GM23338 (cell line): ENCODE measurements around the gene PKIB. TPM values are rescaled to one million over a fixed set of nuclear protein-coding genes. Genes with fewer than 3 reads are reported as not detected.

ENCODE experiments used
- ATAC-seq: fragments of 200-7000 bp; cut with Tn5 transposase; 3 replicates; pipeline ENCODE4 v1.9.1; 2020
- DNase-seq: peaks from one replicate; pipeline ENCODE4 v3.0.0-alpha.2; 2015; ENCODE audit warnings: low spot score
- H2AFZ ChIP-seq: fragments of 200-600 bp; sonication (generic); 2 replicates; pipeline ENCODE4 v1.8.0; 2016; ENCODE audit warnings: antibody characterized with exemption, mild to moderate bottlenecking, moderate library complexity
- H3F3A ChIP-seq: fragments of 200-600 bp; sonication (generic); replicated peaks from 2 replicates; pipeline ENCODE4 v1.8.0; 2017; ENCODE audit warnings: antibody characterized with exemption, mixed run types, low read depth
- H3K27ac ChIP-seq: fragments of 200-600 bp; sonication (generic); 2 replicates; pipeline ENCODE4 v1.6.1; 2016; ENCODE audit warnings: low read depth
- H3K27me3 ChIP-seq: fragments of 200-600 bp; sonication (generic); 2 replicates; pipeline ENCODE4 v1.8.0; 2016; ENCODE audit warnings: mild to moderate bottlenecking, mixed run types, moderate library complexity; ENCODE audit not compliant: insufficient read depth
- H3K36me3 ChIP-seq: fragments of 200-600 bp; sonication (generic); 2 replicates; pipeline ENCODE4 v1.8.0; 2016; ENCODE audit warnings: mild to moderate bottlenecking; ENCODE audit not compliant: insufficient read depth
- H3K4me1 ChIP-seq: fragments of 200-600 bp; sonication (generic); 2 replicates; pipeline ENCODE4 v1.8.0; 2016; ENCODE audit warnings: mild to moderate bottlenecking, moderate library complexity; ENCODE audit not compliant: insufficient read depth
- H3K4me2 ChIP-seq: fragments of 200-600 bp; sonication (generic); 2 replicates; pipeline ENCODE4 v1.7.1; 2017; ENCODE audit warnings: mixed run types
- H3K4me3 ChIP-seq: fragments of 200-600 bp; sonication (generic); 2 replicates; pipeline ENCODE4 v1.6.1; 2016; ENCODE audit warnings: mixed run types
- H3K79me2 ChIP-seq: fragments of 200-600 bp; sonication (generic); replicated peaks from 2 replicates; pipeline ENCODE4 v1.8.0; 2017; ENCODE audit warnings: mild to moderate bottlenecking; ENCODE audit not compliant: insufficient read depth
- H3K9me2 ChIP-seq: fragments of 200-600 bp; sonication (generic); 2 replicates; pipeline ENCODE4 v1.8.0; 2017; ENCODE audit not compliant: insufficient read depth
- H4K20me1 ChIP-seq: fragments of 200-600 bp; sonication (generic); replicated peaks from 2 replicates; pipeline ENCODE4 v1.8.0; 2017; ENCODE audit warnings: mild to moderate bottlenecking; ENCODE audit not compliant: insufficient read depth
- H3K27ac Mint-ChIP-seq: 2 replicates; pipeline ENCODE4 v1.8.0; 2020; ENCODE audit warnings: inconsistent platforms, mild to moderate bottlenecking, moderate library complexity, mixed read lengths
- H3K27me3 Mint-ChIP-seq: 3 replicates; pipeline ENCODE4 v1.8.0; 2022; ENCODE audit warnings: low read depth, mild to moderate bottlenecking, moderate library complexity, mixed read lengths, inconsistent platforms; ENCODE audit not compliant: insufficient read depth, poor library complexity
- H3K36me3 Mint-ChIP-seq: 3 replicates; pipeline ENCODE4 v1.8.0; 2021; ENCODE audit warnings: low read depth, mild to moderate bottlenecking, inconsistent platforms, moderate library complexity, mixed read lengths
- H3K4me1 Mint-ChIP-seq: 3 replicates; pipeline ENCODE4 v1.8.0; 2020; ENCODE audit warnings: mild to moderate bottlenecking, inconsistent platforms, mixed read lengths
- H3K4me3 Mint-ChIP-seq: 3 replicates; pipeline ENCODE4 v1.8.0; 2021; ENCODE audit warnings: moderate library complexity, mild to moderate bottlenecking, inconsistent platforms, mixed read lengths
- H3K9me3 Mint-ChIP-seq: 3 replicates; pipeline ENCODE4 v1.8.0; 2020; ENCODE audit warnings: moderate library complexity, mild to moderate bottlenecking, inconsistent platforms, mixed read lengths
- CREB1 ChIP-seq: fragments of 250-450 bp; sonication (Bioruptor Pico); IDR thresholded peaks from 2 replicates; pipeline ENCODE4 v1.5.0; 2020; ENCODE audit warnings: low read depth, mild to moderate bottlenecking, moderate library complexity
- EZH2 ChIP-seq: fragments of 200-600 bp; sonication (generic); IDR thresholded peaks from one replicate; pipeline ENCODE4 v1.8.0; 2017; ENCODE audit warnings: antibody characterized with exemption, mild to moderate bottlenecking, low read depth; ENCODE audit not compliant: unreplicated experiment
- EZH2phosphoT487 ChIP-seq: fragments of 200-600 bp; sonication (generic); IDR thresholded peaks from one replicate; pipeline ENCODE4 v1.8.1; 2018; ENCODE audit warnings: antibody characterized with exemption; ENCODE audit not compliant: unreplicated experiment
- JUNB ChIP-seq: IDR thresholded peaks from one replicate; pipeline ENCODE4 v1.6.1; 2016; ENCODE audit warnings: antibody characterized with exemption; ENCODE audit not compliant: unreplicated experiment
- NANOG ChIP-seq: IDR thresholded peaks from 2 replicates; pipeline ENCODE4 v1.6.1; 2016; ENCODE audit warnings: antibody characterized with exemption, borderline replicate concordance
- POLR2AphosphoS5 ChIP-seq: IDR thresholded peaks from 2 replicates; pipeline ENCODE4 v1.6.1; 2016; ENCODE audit warnings: antibody characterized with exemption, low read depth
- STAT1 ChIP-seq: IDR thresholded peaks from one replicate; pipeline ENCODE4 v1.6.1; 2016; ENCODE audit warnings: antibody characterized with exemption; ENCODE audit not compliant: unreplicated experiment
- ZNF114 ChIP-seq: fragments of 250-450 bp; sonication (Bioruptor Pico); IDR thresholded peaks from 2 replicates; pipeline ENCODE4 v1.5.0; 2020; ENCODE audit warnings: mild to moderate bottlenecking, moderate library complexity
- ZNF331 ChIP-seq: fragments of 250-450 bp; sonication (Bioruptor Pico); IDR thresholded peaks from 2 replicates; pipeline ENCODE4 v1.5.0; 2020; ENCODE audit warnings: low read depth, mild to moderate bottlenecking, moderate library complexity
- polyA plus RNA-seq: library from polyadenylated mRNA; unstranded; fragments of >200 nt; fragmentation: Nextera tagmentation; extraction: Ambion mirVana; gene quantifications from 2 replicates; pipeline ENCODE4 v1.2.1, GENCODE V29; 2016
- total RNA-seq: library from RNA; depleted of rRNA; stranded (reverse); fragments of >200 nt; shearing (Covaris generic); gene quantifications from 2 replicates; pipeline ENCODE4 v1.2.3, GENCODE V29; 2014
- TF ChIP-seq, protein P1 (sequence below): fragments of 250-450 bp; sonication (Bioruptor Pico); IDR thresholded peaks from 2 replicates; pipeline ENCODE4 v1.5.0; 2020; ENCODE audit warnings: mild to moderate bottlenecking, moderate library complexity
- TF ChIP-seq, protein P2 (sequence below): IDR thresholded peaks from one replicate; pipeline ENCODE4 v1.6.1; 2018; ENCODE audit warnings: antibody characterized with exemption; ENCODE audit not compliant: unreplicated experiment
- TF ChIP-seq, protein P3 (sequence below): IDR thresholded peaks from 2 replicates; pipeline ENCODE4 v1.6.1; 2016; ENCODE audit warnings: antibody characterized with exemption
- TF ChIP-seq, protein P4 (sequence below), 2 experiments: fragments of 200-600 bp in 1 of 2; sonication (generic) in 1 of 2; conservative IDR thresholded peaks; 2 replicates each; pipeline versions ENCODE4 v1.5.1 to v1.6.1; 2016 to 2017; ENCODE audit warnings: antibody characterized with exemption in 2 of 2, low read depth in 2 of 2, mild to moderate bottlenecking in 2 of 2, moderate library complexity in 1 of 2

The PKIB gene
- total and polyA plus RNA-seq, 2 experiments from 2014 or later = 125 to 170 TPM

DNA sequence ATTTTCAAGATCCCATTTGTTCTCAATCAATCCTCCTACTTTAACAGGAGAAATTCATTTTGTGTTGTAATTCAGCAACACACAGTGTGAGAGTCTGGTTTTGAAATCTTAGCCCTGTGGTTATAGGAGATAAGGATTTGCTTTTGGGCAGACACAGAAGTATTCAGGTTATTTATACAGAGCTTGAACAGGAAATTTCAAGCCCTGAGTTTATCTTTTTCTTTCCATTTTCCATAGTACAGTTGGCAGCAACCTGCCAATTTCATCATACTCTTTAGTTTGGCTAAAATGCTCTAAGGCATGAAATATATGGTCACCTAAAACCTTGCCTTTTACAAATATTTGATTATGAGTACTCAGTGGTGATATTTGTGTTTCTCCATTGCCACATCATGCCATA, 41.4 kb downstream of the PKIB start:
- peaks cover 7% of the 10 kb centered on the region; the same call in 1 of the 2 replicates for H4K20me1 ChIP-seq
- H3K9me3 Mint-ChIP-seq = no peaks in the 10 kb centered on the region
- no peak overlapping the region for H3K27ac Mint-ChIP-seq
- ATAC-seq (no peak), DNase-seq (no peak)
- H3K27me3 Mint-ChIP-seq = no peaks in the 10 kb centered on the region
- H3K4me1 ChIP-seq = no peaks in the 10 kb centered on the region
- peaks cover 4% of the 10 kb centered on the region; the same call in 1 of the 2 replicates for H3K9me2 ChIP-seq
- no peaks in the 10 kb centered on the region for H3K27me3 ChIP-seq
- H2AFZ ChIP-seq = no peak overlapping the region
- no peaks in the 10 kb centered on the region for H3K36me3 ChIP-seq
- H3K4me2 ChIP-seq = no peak overlapping the region
- peaks cover 16% of the 10 kb centered on the region; the same call in 2 of the 3 replicates for H3K4me1 Mint-ChIP-seq
- no peaks in the 10 kb centered on the region for H3K79me2 ChIP-seq
- H3F3A ChIP-seq = no peaks in the 10 kb centered on the region
- no peak overlapping the region for H3K4me3 ChIP-seq
- TF ChIP-seq EZH2phosphoT487 = no peak
- TF ChIP-seq POLR2AphosphoS5 = no peak
- no peak for TF ChIP-seq NANOG
- TF ChIP-seq CREB1 (CRISPR knock-in tag) = no peak
- TF ChIP-seq, protein P1, sequence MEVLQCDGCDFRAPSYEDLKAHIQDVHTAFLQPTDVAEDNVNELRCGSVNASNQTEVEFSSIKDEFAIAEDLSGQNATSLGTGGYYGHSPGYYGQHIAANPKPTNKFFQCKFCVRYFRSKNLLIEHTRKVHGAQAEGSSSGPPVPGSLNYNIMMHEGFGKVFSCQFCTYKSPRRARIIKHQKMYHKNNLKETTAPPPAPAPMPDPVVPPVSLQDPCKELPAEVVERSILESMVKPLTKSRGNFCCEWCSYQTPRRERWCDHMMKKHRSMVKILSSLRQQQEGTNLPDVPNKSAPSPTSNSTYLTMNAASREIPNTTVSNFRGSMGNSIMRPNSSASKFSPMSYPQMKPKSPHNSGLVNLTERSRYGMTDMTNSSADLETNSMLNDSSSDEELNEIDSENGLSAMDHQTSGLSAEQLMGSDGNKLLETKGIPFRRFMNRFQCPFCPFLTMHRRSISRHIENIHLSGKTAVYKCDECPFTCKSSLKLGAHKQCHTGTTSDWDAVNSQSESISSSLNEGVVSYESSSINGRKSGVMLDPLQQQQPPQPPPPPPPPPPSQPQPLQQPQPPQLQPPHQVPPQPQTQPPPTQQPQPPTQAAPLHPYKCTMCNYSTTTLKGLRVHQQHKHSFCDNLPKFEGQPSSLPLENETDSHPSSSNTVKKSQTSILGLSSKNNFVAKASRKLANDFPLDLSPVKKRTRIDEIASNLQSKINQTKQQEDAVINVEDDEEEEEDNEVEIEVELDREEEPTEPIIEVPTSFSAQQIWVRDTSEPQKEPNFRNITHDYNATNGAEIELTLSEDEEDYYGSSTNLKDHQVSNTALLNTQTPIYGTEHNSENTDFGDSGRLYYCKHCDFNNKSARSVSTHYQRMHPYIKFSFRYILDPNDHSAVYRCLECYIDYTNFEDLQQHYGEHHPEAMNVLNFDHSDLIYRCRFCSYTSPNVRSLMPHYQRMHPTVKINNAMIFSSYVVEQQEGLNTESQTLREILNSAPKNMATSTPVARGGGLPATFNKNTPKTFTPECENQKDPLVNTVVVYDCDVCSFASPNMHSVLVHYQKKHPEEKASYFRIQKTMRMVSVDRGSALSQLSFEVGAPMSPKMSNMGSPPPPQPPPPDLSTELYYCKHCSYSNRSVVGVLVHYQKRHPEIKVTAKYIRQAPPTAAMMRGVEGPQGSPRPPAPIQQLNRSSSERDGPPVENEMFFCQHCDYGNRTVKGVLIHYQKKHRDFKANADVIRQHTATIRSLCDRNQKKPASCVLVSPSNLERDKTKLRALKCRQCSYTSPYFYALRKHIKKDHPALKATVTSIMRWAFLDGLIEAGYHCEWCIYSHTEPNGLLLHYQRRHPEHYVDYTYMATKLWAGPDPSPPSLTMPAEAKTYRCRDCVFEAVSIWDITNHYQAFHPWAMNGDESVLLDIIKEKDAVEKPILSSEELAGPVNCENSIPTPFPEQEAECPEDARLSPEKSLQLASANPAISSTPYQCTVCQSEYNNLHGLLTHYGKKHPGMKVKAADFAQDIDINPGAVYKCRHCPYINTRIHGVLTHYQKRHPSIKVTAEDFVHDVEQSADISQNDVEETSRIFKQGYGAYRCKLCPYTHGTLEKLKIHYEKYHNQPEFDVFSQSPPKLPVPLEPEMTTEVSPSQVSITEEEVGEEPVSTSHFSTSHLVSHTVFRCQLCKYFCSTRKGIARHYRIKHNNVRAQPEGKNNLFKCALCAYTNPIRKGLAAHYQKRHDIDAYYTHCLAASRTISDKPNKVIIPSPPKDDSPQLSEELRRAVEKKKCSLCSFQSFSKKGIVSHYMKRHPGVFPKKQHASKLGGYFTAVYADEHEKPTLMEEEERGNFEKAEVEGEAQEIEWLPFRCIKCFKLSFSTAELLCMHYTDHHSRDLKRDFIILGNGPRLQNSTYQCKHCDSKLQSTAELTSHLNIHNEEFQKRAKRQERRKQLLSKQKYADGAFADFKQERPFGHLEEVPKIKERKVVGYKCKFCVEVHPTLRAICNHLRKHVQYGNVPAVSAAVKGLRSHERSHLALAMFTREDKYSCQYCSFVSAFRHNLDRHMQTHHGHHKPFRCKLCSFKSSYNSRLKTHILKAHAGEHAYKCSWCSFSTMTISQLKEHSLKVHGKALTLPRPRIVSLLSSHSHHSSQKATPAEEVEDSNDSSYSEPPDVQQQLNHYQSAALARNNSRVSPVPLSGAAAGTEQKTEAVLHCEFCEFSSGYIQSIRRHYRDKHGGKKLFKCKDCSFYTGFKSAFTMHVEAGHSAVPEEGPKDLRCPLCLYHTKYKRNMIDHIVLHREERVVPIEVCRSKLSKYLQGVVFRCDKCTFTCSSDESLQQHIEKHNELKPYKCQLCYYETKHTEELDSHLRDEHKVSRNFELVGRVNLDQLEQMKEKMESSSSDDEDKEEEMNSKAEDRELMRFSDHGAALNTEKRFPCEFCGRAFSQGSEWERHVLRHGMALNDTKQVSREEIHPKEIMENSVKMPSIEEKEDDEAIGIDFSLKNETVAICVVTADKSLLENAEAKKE = no peak
- TF ChIP-seq, protein P2, sequence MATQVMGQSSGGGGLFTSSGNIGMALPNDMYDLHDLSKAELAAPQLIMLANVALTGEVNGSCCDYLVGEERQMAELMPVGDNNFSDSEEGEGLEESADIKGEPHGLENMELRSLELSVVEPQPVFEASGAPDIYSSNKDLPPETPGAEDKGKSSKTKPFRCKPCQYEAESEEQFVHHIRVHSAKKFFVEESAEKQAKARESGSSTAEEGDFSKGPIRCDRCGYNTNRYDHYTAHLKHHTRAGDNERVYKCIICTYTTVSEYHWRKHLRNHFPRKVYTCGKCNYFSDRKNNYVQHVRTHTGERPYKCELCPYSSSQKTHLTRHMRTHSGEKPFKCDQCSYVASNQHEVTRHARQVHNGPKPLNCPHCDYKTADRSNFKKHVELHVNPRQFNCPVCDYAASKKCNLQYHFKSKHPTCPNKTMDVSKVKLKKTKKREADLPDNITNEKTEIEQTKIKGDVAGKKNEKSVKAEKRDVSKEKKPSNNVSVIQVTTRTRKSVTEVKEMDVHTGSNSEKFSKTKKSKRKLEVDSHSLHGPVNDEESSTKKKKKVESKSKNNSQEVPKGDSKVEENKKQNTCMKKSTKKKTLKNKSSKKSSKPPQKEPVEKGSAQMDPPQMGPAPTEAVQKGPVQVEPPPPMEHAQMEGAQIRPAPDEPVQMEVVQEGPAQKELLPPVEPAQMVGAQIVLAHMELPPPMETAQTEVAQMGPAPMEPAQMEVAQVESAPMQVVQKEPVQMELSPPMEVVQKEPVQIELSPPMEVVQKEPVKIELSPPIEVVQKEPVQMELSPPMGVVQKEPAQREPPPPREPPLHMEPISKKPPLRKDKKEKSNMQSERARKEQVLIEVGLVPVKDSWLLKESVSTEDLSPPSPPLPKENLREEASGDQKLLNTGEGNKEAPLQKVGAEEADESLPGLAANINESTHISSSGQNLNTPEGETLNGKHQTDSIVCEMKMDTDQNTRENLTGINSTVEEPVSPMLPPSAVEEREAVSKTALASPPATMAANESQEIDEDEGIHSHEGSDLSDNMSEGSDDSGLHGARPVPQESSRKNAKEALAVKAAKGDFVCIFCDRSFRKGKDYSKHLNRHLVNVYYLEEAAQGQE = no peak
- TF ChIP-seq STAT1 = no peak
- TF ChIP-seq ZNF331 = no peak
- TF ChIP-seq, protein P3, sequence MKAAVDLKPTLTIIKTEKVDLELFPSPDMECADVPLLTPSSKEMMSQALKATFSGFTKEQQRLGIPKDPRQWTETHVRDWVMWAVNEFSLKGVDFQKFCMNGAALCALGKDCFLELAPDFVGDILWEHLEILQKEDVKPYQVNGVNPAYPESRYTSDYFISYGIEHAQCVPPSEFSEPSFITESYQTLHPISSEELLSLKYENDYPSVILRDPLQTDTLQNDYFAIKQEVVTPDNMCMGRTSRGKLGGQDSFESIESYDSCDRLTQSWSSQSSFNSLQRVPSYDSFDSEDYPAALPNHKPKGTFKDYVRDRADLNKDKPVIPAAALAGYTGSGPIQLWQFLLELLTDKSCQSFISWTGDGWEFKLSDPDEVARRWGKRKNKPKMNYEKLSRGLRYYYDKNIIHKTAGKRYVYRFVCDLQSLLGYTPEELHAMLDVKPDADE = no peak
- TF ChIP-seq, protein P4, sequence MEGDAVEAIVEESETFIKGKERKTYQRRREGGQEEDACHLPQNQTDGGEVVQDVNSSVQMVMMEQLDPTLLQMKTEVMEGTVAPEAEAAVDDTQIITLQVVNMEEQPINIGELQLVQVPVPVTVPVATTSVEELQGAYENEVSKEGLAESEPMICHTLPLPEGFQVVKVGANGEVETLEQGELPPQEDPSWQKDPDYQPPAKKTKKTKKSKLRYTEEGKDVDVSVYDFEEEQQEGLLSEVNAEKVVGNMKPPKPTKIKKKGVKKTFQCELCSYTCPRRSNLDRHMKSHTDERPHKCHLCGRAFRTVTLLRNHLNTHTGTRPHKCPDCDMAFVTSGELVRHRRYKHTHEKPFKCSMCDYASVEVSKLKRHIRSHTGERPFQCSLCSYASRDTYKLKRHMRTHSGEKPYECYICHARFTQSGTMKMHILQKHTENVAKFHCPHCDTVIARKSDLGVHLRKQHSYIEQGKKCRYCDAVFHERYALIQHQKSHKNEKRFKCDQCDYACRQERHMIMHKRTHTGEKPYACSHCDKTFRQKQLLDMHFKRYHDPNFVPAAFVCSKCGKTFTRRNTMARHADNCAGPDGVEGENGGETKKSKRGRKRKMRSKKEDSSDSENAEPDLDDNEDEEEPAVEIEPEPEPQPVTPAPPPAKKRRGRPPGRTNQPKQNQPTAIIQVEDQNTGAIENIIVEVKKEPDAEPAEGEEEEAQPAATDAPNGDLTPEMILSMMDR (conservative IDR thresholded peaks at IDR 0.05; ENCODE audit: low read depth in 2 of 2) = no peak
- no peak for TF ChIP-seq ZNF114
- TF ChIP-seq EZH2 = no peak
- TF ChIP-seq JUNB = no peak
- H3K36me3 Mint-ChIP-seq = no peaks in the 10 kb centered on the region
- H3K4me3 Mint-ChIP-seq = no peak overlapping the region
- no peak overlapping the region; the same call in 1 of the 2 replicates for H3K27ac ChIP-seq
